ENCODE measurements around the gene TMEM238.
"Not testable (repeated sequence)": the region's sequence is repeated elsewhere in the genome, so short reads cannot be mapped to it uniquely, and the experiment has no call there.

Gene TMEM238

DNA sequence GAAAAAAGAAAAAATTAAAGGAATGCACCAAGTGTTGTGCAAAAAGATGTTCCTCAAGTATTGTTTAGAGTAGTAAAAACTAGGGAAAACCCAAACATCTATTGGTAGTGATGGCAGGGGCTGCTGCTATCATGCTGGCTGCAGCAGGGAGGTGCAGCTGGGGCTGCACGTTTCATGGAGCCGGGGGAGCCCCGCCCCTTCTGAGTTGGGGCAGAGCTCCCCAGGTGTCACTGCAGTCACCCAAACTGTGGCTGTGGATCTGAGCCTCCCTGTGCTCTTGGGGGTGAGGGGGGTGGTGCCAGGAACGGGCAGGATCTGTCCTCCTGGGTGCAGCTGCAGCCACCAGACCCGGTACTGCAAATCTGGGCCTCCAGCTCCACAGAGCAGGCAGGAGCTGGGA, 35.0 kb upstream of the TMEM238 start:
- TF ChIP-seq POLR2AphosphoS5 (IDR thresholded peaks at IDR 0.05; ENCODE audit: low read depth, low read length) (no peak), POU2F2 (IDR thresholded peaks at IDR 0.05; ENCODE audit: low read depth, low read length) (no peak), TAF1 (IDR thresholded peaks at IDR 0.05; ENCODE audit: low read depth, low read length) (no peak), SPI1 (IDR thresholded peaks at IDR 0.05; ENCODE audit: low read depth, low read length) (no peak), PAX5 (IDR thresholded peaks at IDR 0.05; ENCODE audit: insufficient read depth, low read length, severe bottlenecking) (no peak), POLR2A (IDR thresholded peaks at IDR 0.05; ENCODE audit: low read depth, low read length) (no peak)
- DNase-seq (ENCODE audit: insufficient read length, low spot score) (no peak), FAIRE-seq (no peak)

DNA sequence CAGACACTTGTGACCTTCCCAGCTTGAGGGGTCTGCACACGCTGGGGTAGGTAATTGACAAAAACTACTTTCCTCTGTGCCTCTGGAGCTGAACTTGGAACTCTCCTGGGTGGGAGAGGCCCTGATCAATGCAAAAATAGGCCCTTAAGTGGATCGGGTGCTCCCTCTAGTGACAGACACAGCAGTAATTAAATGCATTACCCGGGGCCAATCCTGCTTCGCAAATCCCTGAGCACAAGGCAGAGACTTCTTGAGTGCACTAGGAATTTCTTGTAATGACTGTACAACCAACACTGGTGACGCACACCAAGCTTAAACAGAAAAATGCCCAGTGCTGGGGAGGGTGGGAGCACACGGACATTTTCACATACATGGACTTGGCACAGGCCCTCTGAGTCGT, 34.1 kb upstream of the TMEM238 start:
- TF ChIP-seq POU2F2 (IDR thresholded peaks at IDR 0.05; ENCODE audit: low read depth, low read length): no peak
- no peak for TF ChIP-seq POLR2A (IDR thresholded peaks at IDR 0.05; ENCODE audit: low read depth, low read length)
- TF ChIP-seq SPI1 (IDR thresholded peaks at IDR 0.05; ENCODE audit: low read depth, low read length): no peak
- no peak for TF ChIP-seq PAX5 (IDR thresholded peaks at IDR 0.05; ENCODE audit: insufficient read depth, low read length, severe bottlenecking)
- no peak for TF ChIP-seq TAF1 (IDR thresholded peaks at IDR 0.05; ENCODE audit: low read depth, low read length)
- no peak for TF ChIP-seq POLR2AphosphoS5 (IDR thresholded peaks at IDR 0.05; ENCODE audit: low read depth, low read length)
- DNase-seq (ENCODE audit: insufficient read length, low spot score): no peak
- FAIRE-seq: peak; percentile 56

DNA sequence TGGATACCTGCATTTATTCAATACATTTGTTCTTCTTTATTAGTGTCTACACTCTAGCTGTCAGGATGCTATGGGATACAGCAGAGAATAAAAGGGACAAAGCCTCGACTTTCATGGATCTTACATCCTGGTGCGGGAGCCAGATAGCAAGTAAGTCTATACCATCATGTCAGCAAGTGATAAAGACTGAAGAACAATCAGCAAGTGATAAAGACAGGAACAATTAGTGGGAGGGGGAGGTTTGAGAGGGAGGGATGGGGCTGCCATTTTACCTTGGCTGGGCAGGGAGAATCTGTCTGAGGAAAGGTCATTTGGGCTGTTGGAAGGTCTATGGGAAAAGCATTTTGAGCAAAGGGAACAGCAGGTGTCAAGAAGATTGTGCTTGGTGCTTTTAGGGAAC, 26.1 kb upstream of the TMEM238 start:
- no peak for FAIRE-seq
- TF ChIP-seq POLR2A (IDR thresholded peaks at IDR 0.05; ENCODE audit: low read depth, low read length): no peak
- TF ChIP-seq POU2F2 (IDR thresholded peaks at IDR 0.05; ENCODE audit: low read depth, low read length): no peak
- DNase-seq (ENCODE audit: insufficient read length, low spot score): no peak

DNA sequence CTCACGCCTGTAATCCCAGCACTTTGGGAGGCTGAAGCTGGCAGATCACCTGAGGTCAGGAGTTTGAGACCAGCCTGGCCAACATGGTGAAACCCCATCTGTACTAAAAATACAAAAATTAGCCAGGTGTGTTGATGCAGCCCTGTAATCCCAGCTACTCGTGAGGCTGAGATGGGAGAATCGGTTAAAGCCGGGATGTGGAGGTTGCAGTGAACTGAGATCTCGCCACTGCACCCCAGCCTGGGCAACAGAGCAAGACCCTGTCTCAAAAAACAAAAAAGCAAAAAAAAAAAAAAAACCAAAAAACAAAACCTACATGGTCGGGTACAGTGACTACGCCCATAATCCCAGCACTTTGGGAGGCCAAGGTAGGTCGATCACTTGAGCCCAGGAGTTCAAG, 25.1 kb upstream of the TMEM238 start:
- DNase-seq (ENCODE audit: insufficient read length, low spot score); FAIRE-seq: not testable (repeated sequence)

DNA sequence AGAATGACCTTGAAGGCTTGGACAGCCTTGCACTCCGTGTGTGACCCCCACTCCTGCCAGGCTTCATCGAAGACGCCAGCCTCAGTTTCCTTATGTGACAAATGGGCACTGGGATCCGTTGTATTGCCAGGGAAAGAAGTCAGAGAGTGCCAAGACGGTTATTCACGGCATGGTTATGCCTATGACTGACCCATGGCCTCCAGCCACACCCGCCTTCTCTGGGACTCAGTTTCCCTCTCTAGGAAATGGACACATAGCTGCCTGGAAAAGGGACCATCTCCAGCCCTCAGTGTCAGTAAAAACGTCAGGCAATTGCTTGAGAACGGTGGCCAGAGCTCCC, 24.4 kb upstream of the TMEM238 start:
- no peak for TF ChIP-seq PAX5 (IDR thresholded peaks at IDR 0.05; ENCODE audit: insufficient read depth, low read length, severe bottlenecking)
- no peak for TF ChIP-seq TAF1 (IDR thresholded peaks at IDR 0.05; ENCODE audit: low read depth, low read length)
- TF ChIP-seq POLR2AphosphoS5 (IDR thresholded peaks at IDR 0.05; ENCODE audit: low read depth, low read length): no peak
- TF ChIP-seq POU2F2 (IDR thresholded peaks at IDR 0.05; ENCODE audit: low read depth, low read length): no peak
- TF ChIP-seq SPI1 (IDR thresholded peaks at IDR 0.05; ENCODE audit: low read depth, low read length): no peak
- TF ChIP-seq POLR2A (IDR thresholded peaks at IDR 0.05; ENCODE audit: low read depth, low read length): no peak
- DNase-seq (ENCODE audit: insufficient read length, low spot score) (no peak), FAIRE-seq (no peak)

DNA sequence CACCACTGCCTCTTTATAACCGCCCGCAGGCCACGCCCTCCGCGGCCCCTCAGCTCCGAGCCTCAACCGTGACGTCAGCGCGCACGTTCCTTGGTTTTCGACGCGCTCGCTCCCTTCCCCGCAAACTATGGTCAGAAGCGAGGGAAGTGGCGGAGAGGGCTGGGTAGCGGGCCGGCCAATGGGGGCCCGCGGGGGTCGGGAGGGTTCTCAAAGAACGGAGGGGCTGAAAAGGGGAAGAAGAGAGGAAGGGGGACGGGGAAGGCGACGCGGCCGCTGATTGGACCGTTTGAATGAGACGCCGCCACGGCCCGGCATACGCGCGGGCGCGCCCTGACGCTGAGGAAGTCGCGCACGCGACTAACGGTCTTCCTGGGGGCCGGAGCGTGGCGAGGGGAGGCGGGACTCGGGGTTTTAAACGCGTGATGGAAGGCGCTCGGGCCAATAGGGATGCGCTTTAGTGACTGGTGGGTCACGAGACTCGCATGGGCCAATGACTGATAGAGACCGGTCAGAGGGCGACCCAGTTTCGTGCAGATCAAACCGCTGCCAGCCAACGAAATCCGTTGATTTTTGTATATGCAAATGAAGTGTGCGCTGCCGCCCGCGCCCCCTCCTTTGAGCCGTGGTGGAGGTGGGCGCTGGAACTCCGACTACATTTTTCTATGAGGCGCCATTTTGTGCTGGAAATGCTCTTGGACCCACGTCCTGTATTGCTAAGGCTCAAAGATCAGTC, 23.9 kb upstream of the TMEM238 start:
- TF ChIP-seq PAX5 (IDR thresholded peaks at IDR 0.05; ENCODE audit: insufficient read depth, low read length, severe bottlenecking): peak; percentile 70
- peak; percentile 98 for TF ChIP-seq POU2F2 (IDR thresholded peaks at IDR 0.05; ENCODE audit: low read depth, low read length)
- peak; percentile 73; the same call in 1 of the 2 replicates for TF ChIP-seq POLR2A (IDR thresholded peaks at IDR 0.05; ENCODE audit: low read depth, low read length)
- peak; percentile 66 for TF ChIP-seq POLR2AphosphoS5 (IDR thresholded peaks at IDR 0.05; ENCODE audit: low read depth, low read length)
- peak; percentile 80; the same call in 1 of the 2 replicates for TF ChIP-seq TAF1 (IDR thresholded peaks at IDR 0.05; ENCODE audit: low read depth, low read length)
- TF ChIP-seq SPI1 (IDR thresholded peaks at IDR 0.05; ENCODE audit: low read depth, low read length): peak; percentile 75
- FAIRE-seq (peak; percentile 96), DNase-seq (ENCODE audit: insufficient read length, low spot score) (peak; percentile 96)

DNA sequence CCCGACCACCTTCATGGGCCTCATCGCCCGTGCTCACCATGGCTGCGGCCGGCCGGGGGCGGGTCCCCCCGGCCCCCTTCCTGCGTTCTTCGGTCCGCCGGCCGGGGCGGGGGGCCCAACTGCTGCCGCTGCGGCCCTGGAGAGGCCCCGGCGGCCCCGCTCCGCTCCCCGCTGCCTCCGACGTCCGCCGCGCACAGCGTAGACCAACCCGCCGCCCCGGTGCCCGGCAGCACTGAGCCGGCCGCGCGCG, 23.4 kb upstream of the TMEM238 start, which contains the start of gene UBE2S:
TSS of gene UBE2S (minus strand) at position 239 of the 250 bp plus-strand sequence. CDS start at position 40, 199 bp downstream.
- FAIRE-seq; DNase-seq (ENCODE audit: insufficient read length, low spot score): not testable (repeated sequence)
- TF ChIP-seq POLR2AphosphoS5 (IDR thresholded peaks at IDR 0.05; ENCODE audit: low read depth, low read length) (peak; percentile 95), POLR2A (IDR thresholded peaks at IDR 0.05; ENCODE audit: low read depth, low read length) (peak; percentile 97), POU2F2 (IDR thresholded peaks at IDR 0.05; ENCODE audit: low read depth, low read length) (peak; percentile 55; the same call in 1 of the 2 replicates)

DNA sequence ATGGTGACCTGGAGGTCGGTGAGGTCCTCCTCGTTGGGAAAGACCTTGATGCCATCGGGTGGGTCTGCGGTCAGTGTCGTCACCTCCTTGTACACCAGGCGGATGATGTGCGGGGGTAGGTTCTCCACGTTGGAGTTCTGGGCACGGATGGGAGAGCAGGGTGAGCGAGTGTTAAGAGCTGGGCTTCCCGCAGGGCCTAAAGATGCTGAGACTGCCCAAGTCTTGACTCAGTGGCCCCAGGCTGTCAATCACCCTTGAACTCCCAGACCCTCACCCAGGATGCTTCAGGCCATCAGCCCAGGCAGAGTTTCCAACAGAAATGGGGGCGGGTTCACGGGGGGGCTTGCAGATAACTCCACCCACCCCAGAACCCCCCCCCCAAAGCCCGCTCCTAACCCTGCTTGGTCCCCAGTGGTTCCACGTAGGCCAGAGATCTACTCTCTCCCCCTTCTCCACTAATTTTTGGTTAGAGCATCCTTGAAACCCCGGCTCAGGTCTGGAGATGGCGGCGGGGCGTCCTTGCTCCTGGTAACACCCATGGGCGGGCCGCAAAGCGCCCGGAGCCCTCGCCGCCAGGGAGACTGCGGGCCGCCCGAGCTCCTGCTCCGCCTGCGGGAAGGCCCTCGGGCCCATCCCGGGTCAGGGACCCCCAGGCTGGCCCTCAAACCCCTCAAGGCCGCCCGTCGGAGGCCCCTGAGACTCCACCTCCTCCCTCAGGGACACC, 22.9 kb upstream of the TMEM238 start:
- FAIRE-seq (no peak), DNase-seq (ENCODE audit: insufficient read length, low spot score) (no peak)
- TF ChIP-seq PAX5 (IDR thresholded peaks at IDR 0.05; ENCODE audit: insufficient read depth, low read length, severe bottlenecking): no peak

DNA sequence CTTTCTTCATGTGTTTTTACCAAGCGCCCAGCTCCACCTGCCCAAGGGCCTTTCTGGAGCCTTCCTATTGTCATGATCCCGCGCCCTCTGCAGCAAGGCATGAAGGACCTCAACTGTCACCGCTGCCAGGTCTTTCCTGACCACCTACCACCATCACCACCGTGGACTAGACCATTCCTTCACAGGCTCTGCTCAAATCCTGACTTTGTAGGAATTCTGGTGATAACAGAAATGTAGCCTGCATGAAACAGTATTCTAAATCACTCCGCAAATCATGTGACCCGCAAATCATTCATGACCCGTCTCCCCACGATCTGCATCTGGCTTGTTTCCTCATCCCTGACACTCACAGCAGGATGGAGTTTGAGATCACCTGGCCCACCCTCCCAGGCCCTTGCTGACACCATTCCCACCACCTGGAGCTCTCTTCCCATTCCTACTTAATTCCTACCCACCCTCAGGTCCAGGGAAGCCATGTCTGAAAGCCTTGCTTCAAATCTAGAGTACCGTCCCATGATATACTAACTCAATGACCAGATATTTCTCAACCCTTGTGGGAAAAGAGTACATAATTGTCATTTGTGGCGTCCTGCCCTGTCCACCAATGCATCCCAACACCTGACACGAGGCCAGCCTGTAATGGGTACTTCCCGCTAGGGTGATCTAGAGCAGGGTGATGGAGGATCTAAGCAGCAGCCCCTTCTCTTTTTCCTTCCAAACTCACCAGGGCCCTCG, 22.2 kb upstream of the TMEM238 start:
- FAIRE-seq: no peak

DNA sequence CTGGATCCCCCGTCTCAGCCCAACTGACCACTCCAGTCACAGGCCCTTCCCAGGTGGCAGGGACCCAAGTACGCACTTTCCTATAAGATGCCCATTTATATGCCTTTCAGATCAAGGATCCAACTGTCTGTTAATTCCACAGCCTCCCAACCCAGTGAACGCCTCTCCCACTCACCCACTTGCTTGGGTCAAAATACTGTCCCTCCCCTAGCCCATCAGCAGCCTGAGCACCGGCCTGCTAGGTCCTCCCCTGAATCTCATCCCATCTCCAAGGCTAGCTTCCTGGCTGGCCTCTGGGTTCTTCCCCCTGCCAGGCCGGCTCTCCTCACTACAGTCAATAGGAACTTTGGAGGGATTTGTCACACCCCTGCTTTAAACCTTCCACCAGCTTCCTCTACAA, 21.5 kb upstream of the TMEM238 start:
- TF ChIP-seq POU2F2 (IDR thresholded peaks at IDR 0.05; ENCODE audit: low read depth, low read length): no peak
- TF ChIP-seq POLR2AphosphoS5 (IDR thresholded peaks at IDR 0.05; ENCODE audit: low read depth, low read length): no peak
- TF ChIP-seq POLR2A (IDR thresholded peaks at IDR 0.05; ENCODE audit: low read depth, low read length): no peak
- no peak for TF ChIP-seq TAF1 (IDR thresholded peaks at IDR 0.05; ENCODE audit: low read depth, low read length)
- TF ChIP-seq PAX5 (IDR thresholded peaks at IDR 0.05; ENCODE audit: insufficient read depth, low read length, severe bottlenecking): no peak
- TF ChIP-seq SPI1 (IDR thresholded peaks at IDR 0.05; ENCODE audit: low read depth, low read length): no peak
- no peak for FAIRE-seq
- DNase-seq (ENCODE audit: insufficient read length, low spot score): no peak

More for the DNA sequence above, 22.2 kb upstream of the TMEM238 start:
- no peak for DNase-seq (ENCODE audit: insufficient read length, low spot score)
- no peak for TF ChIP-seq POLR2AphosphoS5 (IDR thresholded peaks at IDR 0.05; ENCODE audit: low read depth, low read length)
- TF ChIP-seq TAF1 (IDR thresholded peaks at IDR 0.05; ENCODE audit: low read depth, low read length): no peak
- no peak for TF ChIP-seq POU2F2 (IDR thresholded peaks at IDR 0.05; ENCODE audit: low read depth, low read length)
- no peak for TF ChIP-seq POLR2A (IDR thresholded peaks at IDR 0.05; ENCODE audit: low read depth, low read length)
- TF ChIP-seq PAX5 (IDR thresholded peaks at IDR 0.05; ENCODE audit: insufficient read depth, low read length, severe bottlenecking): no peak
- no peak for TF ChIP-seq SPI1 (IDR thresholded peaks at IDR 0.05; ENCODE audit: low read depth, low read length)
